Measurements from ENCODE around the gene ACOT7. TPM values are rescaled to one million over a fixed set of nuclear protein-coding genes. Genes with fewer than 3 reads are reported as not detected.

Gene ACOT7
- total and polyA plus RNA-seq, 3 donors from 2014 or later, result 50.3 to 72.8 (median 52.5) TPM

- no peaks in the 10 kb centered on the region for H3K27me3 ChIP-seq
Measured at GRCh38 chr1:6253380-6253779, 140.2 kb downstream of the ACOT7 start.

GRCh38 chr1:6252374-6252710, 141.2 kb downstream of the ACOT7 start:
- Histone ChIP-seq H3K9me3 (no peaks in the 10 kb centered on the region), H3K27me3 (no peaks in the 10 kb centered on the region), H3K27ac (no peak overlapping the region), H3K4me1 (no peaks in the 10 kb centered on the region), H3K4me3 (no peak overlapping the region), H3K36me3 (ENCODE audit: low read depth, missing control alignments) (no peaks in the 10 kb centered on the region)
- no peak for DNase-seq
- TF ChIP-seq, protein P1, sequence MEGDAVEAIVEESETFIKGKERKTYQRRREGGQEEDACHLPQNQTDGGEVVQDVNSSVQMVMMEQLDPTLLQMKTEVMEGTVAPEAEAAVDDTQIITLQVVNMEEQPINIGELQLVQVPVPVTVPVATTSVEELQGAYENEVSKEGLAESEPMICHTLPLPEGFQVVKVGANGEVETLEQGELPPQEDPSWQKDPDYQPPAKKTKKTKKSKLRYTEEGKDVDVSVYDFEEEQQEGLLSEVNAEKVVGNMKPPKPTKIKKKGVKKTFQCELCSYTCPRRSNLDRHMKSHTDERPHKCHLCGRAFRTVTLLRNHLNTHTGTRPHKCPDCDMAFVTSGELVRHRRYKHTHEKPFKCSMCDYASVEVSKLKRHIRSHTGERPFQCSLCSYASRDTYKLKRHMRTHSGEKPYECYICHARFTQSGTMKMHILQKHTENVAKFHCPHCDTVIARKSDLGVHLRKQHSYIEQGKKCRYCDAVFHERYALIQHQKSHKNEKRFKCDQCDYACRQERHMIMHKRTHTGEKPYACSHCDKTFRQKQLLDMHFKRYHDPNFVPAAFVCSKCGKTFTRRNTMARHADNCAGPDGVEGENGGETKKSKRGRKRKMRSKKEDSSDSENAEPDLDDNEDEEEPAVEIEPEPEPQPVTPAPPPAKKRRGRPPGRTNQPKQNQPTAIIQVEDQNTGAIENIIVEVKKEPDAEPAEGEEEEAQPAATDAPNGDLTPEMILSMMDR (IDR thresholded peaks at IDR 0.05), result no peak
- no peak for TF ChIP-seq POLR2A (IDR thresholded peaks at IDR 0.05)
- intact Hi-C loops (cut with DNase I; ENCODE audit: low total_unique reads), result no loop called here
- WGBS, 2 donors, result 86 to 93% methylated on average over 3 to 4 of the region's 4 CpGs

More at GRCh38 chr1:6253380-6253779, 140.2 kb downstream of the ACOT7 start:
- Histone ChIP-seq H3K4me3 (no peak overlapping the region), H3K4me1 (no peaks in the 10 kb centered on the region), H3K9me3 (no peaks in the 10 kb centered on the region), H3K36me3 (ENCODE audit: low read depth, missing control alignments) (no peaks in the 10 kb centered on the region), H3K27ac (no peak overlapping the region)
- intact Hi-C loops (cut with DNase I; ENCODE audit: low total_unique reads), result no loop called here
- WGBS, 2 donors, result 93 to 95% methylated on average over 9 of the region's 9 CpGs
- no peak for DNase-seq
- TF ChIP-seq, protein P1 (IDR thresholded peaks at IDR 0.05), result no peak
- no peak for TF ChIP-seq POLR2A (IDR thresholded peaks at IDR 0.05)

DNA sequence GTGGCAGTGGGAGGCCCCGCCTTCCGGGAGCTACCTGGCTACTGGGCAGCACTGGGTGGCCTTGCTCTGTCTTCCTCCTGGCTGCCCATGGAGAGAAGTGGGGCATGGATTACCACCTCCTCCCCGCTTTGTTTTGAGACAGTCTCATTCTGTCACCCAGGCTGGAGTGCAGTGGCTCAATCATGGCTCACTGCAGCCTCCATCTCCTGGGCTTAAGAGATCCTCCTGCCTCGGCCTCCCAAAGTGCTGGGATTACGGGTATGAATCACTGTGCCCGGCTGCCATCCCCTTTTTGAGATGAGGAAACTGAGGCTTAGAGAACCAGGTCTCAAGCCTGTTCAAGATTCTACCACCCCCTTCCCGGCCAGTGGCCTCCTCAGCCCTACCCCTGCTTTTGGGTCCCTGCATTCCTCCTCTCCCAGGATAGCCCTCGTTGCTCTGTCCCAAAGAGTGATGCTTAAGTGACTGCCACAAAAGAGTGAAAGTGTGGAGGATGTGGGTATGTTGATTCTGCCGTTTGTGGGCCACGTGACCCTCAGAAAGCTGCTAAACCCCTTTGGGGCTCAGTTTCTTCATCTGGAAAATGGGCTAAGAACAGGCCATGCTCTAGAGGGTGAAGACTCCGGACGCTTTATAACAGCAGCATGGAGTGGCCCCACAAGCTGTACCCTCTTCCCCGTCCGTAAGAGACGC, 141.7 kb downstream of the ACOT7 start:
- WGBS, 2 donors, result 81 to 86% methylated on average over 15 of the region's 15 CpGs
- Histone ChIP-seq H3K27ac (no peak overlapping the region), H3K27me3 (no peaks in the 10 kb centered on the region), H3K4me3 (no peak overlapping the region), H3K36me3 (ENCODE audit: low read depth, missing control alignments) (no peaks in the 10 kb centered on the region), H3K4me1 (no peaks in the 10 kb centered on the region), H3K9me3 (no peaks in the 10 kb centered on the region)
- TF ChIP-seq, protein P1 (IDR thresholded peaks at IDR 0.05), result no peak
- no peak for TF ChIP-seq POLR2A (IDR thresholded peaks at IDR 0.05)
- intact Hi-C loops (cut with DNase I; ENCODE audit: low total_unique reads), result no loop called here
- no peak for DNase-seq

DNA sequence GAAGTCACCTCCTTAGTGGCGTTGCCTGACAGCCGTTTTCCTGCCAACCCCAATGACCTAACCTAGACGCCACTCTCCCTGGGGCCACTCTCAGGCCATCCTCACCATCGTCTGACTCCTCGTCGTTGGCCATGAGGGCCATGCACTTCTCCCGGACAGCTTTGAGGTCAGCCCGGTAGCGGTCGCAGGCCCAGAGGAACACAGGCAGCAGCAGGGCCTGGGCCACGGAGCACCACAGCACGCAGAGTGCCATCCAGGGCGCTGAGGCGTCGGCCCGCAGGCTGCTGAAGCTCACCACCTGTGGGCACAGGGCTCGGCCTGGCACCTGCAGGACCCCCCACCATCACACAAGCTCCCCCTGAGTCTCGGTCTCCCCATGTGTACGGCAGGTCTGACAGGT, 142.3 kb downstream of the ACOT7 start:
- no peaks in the 10 kb centered on the region for H3K27me3 ChIP-seq
- no peak for DNase-seq
- intact Hi-C loops (cut with DNase I; ENCODE audit: low total_unique reads), result no loop called here

More for the DNA sequence above, 142.3 kb downstream of the ACOT7 start:
- Histone ChIP-seq H3K4me1 (no peaks in the 10 kb centered on the region), H3K27ac (no peak overlapping the region), H3K36me3 (ENCODE audit: low read depth, missing control alignments) (no peaks in the 10 kb centered on the region), H3K9me3 (no peaks in the 10 kb centered on the region), H3K4me3 (no peak overlapping the region)
- 87 to 90% methylated on average over 19 of the region's 19 CpGs for WGBS, 2 donors
- TF ChIP-seq, protein P1 (IDR thresholded peaks at IDR 0.05), result no peak
- no peak for TF ChIP-seq POLR2A (IDR thresholded peaks at IDR 0.05)

All from testis (tissue), 3 donors.